ENCODE measurements around the gene ASRGL1. TPM values are rescaled to one million over a fixed set of nuclear protein-coding genes. Genes with fewer than 3 reads are reported as not detected.

Gene ASRGL1
- total RNA-seq, 2 experiments from 2014 or later: 9.2 to 10.2 TPM

GRCh38 chr11:62395885-62396551 is 58.8 kb downstream of the ASRGL1 start:
- no peaks in the 10 kb centered on the region for H4K20me1 ChIP-seq (ENCODE audit: insufficient read depth, low read length)
- H3K9me2 ChIP-seq (ENCODE audit: insufficient read depth, low read length): no peaks in the 10 kb centered on the region
- no peaks in the 10 kb centered on the region for H3K4me1 ChIP-seq (ENCODE audit: insufficient read depth, low read length, poor library complexity, severe bottlenecking)
- no peaks in the 10 kb centered on the region for H3K9me3 ChIP-seq (ENCODE audit: low read length)
- no peaks in the 10 kb centered on the region for H3K36me3 ChIP-seq (ENCODE audit: insufficient read depth, low read length)
- POLR2A ChIA-PET: no interaction called here
- CTCF ChIA-PET (ENCODE audit: unreplicated experiment): interaction anchor here (0.6 to 1.1 kb wide), 2 partner anchors 147 kb away, joined by 4 read pairs; no protein-coding TSS in a partner anchor
- no TSS peak for BruUV-seq (replicated peaks)
- H3K79me2 ChIP-seq (ENCODE audit: insufficient read depth, low read depth, low read length): no peaks in the 10 kb centered on the region
- H3K27ac ChIP-seq (ENCODE audit: low read depth, low read length, poor library complexity, severe bottlenecking): no peak overlapping the region
- no peak for TF ChIP-seq CTCF (conservative IDR thresholded peaks at IDR 0.05; ENCODE audit: low read length)
- TF ChIP-seq EZH2phosphoT487 (IDR thresholded peaks at IDR 0.05; ENCODE audit: borderline replicate concordance, low read depth, low read length): no peak
- no peak for DNase-seq (ENCODE audit: low spot score)
- intact Hi-C loops (cut with micrococcal nuclease; ENCODE audit: unreplicated experiment): loop anchor here (1.0 kb wide), 1 partner anchor 146 kb away; no protein-coding TSS in a partner anchor
- H2AFZ ChIP-seq (ENCODE audit: low read length): no peak overlapping the region
- no peak overlapping the region for H3K4me3 ChIP-seq (ENCODE audit: low read depth, low read length, poor library complexity, severe bottlenecking)
- no peak overlapping the region for H3K4me2 ChIP-seq (ENCODE audit: low read length)

GRCh38 chr11:62398011-62398994 is 61.1 kb downstream of the ASRGL1 start:
- H3K79me2 ChIP-seq (ENCODE audit: insufficient read depth, low read depth, low read length): no peaks in the 10 kb centered on the region
- no peaks in the 10 kb centered on the region for H3K4me1 ChIP-seq (ENCODE audit: insufficient read depth, low read length, poor library complexity, severe bottlenecking)
- ChIA-PET CTCF (ENCODE audit: unreplicated experiment) (no interaction called here), POLR2A (interaction anchor here (0.6 kb wide), 1 partner anchor 37 kb away, joined by 3 read pairs; no protein-coding TSS in a partner anchor)
- H3K27ac ChIP-seq (ENCODE audit: low read depth, low read length, poor library complexity, severe bottlenecking): no peak overlapping the region
- no TSS peak for BruUV-seq (replicated peaks)
- no peaks in the 10 kb centered on the region for H3K36me3 ChIP-seq (ENCODE audit: insufficient read depth, low read length)
- no peak for TF ChIP-seq CTCF (conservative IDR thresholded peaks at IDR 0.05; ENCODE audit: low read length)
- no peak for TF ChIP-seq EZH2phosphoT487 (IDR thresholded peaks at IDR 0.05; ENCODE audit: borderline replicate concordance, low read depth, low read length)
- H3K4me2 ChIP-seq (ENCODE audit: low read length): no peak overlapping the region
- DNase-seq (ENCODE audit: low spot score): no peak
- H4K20me1 ChIP-seq (ENCODE audit: insufficient read depth, low read length): no peaks in the 10 kb centered on the region
- intact Hi-C loops (cut with micrococcal nuclease; ENCODE audit: unreplicated experiment): no loop called here
- H2AFZ ChIP-seq (ENCODE audit: low read length): no peak overlapping the region
- H3K4me3 ChIP-seq (ENCODE audit: low read depth, low read length, poor library complexity, severe bottlenecking): no peak overlapping the region
- H3K9me2 ChIP-seq (ENCODE audit: insufficient read depth, low read length): no peaks in the 10 kb centered on the region
- H3K9me3 ChIP-seq (ENCODE audit: low read length): no peaks in the 10 kb centered on the region

All from OCI-LY7 (cell line).